Kasumi-1 (cell line): ENCODE results near the gene SFN.
"Not testable (repeated sequence)": the region's sequence is repeated elsewhere in the genome, so short reads cannot be mapped to it uniquely, and the experiment has no call there.

Source experiments
- DNase-seq, 2 experiments: peaks; one replicate each; lab custom pipeline; 2025; lab: John Stamatoyannopoulos, UW

Gene SFN

DNA sequence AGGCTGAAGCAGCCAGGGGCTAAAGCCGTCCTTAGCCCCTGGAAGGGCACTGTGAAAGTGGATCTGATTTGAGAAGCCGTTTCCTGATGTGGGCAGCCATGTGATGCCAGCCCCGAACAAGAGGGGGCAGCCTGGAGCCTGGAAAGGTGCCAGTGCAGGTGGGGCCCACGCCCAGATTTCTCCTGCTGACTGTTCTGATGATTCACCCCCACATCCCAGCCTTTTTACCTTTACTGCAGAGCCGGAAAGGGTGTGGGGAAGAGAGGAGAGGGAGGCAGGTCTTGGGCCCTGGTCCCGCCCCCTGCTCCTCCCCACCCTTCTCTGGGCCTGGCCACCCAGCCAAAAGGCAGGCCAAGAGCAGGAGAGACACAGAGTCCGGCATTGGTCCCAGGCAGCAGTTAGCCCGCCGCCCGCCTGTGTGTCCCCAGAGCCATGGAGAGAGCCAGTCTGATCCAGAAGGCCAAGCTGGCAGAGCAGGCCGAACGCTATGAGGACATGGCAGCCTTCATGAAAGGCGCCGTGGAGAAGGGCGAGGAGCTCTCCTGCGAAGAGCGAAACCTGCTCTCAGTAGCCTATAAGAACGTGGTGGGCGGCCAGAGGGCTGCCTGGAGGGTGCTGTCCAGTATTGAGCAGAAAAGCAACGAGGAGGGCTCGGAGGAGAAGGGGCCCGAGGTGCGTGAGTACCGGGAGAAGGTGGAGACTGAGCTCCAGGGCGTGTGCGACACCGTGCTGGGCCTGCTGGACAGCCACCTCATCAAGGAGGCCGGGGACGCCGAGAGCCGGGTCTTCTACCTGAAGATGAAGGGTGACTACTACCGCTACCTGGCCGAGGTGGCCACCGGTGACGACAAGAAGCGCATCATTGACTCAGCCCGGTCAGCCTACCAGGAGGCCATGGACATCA is at the start of gene SFN:
Gene SFN, plus strand, starts transcription at position 369 of the 904 bp plus-strand sequence. Its CDS starts 64 bp downstream, at position 433.
- DNase-seq, result no peak

DNA sequence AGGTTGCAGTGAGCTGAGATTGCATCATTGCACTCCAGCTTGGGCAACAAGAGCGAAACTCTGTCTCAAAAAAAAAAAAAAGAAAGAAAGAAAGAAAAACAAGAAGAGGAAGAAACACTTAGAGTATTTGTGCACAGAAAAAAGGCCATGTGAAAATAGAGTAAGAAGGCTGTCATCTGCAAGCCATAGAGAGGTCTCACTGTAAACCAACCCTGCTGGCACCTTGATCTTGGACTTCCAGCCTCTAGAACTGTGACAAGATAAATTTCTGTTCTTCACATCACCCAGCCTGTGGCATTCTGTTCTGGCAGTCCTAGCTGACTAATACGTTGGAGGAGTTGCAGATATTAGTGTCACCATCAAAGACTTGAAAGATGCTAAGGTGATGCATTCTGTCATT is 48.6 kb upstream of the SFN start:
- DNase-seq, result no peak

DNA sequence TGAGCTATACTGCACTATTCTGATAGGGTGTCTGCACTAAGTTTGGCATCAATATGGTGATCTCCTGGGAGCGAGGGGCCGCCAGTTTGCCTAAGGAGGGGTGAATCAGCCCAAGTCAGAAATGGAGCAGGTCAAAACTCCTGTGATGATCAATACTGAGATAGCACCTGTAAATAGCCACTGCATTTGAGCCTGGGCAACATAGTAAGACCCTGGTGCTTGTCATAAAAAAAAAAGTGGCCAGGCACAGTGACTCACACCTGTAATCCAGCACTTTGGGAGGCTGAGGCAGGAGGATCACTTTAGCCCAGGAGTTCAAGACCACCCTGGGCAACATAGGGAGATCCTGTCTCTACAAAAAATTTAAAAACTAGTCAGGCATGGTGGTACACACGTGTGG is 48.1 kb upstream of the SFN start:
- no peak for DNase-seq

DNA sequence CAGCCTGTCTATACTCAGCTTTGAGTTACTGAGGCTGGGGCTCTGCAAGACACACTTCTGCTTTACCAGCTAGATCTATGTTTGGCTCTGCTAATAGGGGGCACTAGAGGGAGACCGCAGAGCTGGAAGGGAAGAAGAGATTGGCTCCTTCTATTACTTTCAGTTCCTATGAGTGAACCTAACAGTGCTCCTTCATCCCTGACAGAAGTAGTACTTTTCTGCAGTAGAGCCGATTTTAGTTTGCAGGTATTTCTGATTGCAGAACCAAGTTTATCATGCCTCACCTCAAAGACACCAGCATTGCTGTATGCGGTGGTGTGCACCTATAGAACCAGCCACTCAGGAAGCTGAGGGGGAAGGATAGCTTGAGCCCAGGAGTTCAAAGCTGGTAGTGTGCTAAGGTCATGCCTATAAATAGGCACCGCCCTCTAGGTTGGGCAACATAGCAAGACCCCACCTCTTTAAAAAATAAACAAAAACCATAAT is 42.1 kb upstream of the SFN start:
- peak; percentile 88 to 92 for DNase-seq

DNA sequence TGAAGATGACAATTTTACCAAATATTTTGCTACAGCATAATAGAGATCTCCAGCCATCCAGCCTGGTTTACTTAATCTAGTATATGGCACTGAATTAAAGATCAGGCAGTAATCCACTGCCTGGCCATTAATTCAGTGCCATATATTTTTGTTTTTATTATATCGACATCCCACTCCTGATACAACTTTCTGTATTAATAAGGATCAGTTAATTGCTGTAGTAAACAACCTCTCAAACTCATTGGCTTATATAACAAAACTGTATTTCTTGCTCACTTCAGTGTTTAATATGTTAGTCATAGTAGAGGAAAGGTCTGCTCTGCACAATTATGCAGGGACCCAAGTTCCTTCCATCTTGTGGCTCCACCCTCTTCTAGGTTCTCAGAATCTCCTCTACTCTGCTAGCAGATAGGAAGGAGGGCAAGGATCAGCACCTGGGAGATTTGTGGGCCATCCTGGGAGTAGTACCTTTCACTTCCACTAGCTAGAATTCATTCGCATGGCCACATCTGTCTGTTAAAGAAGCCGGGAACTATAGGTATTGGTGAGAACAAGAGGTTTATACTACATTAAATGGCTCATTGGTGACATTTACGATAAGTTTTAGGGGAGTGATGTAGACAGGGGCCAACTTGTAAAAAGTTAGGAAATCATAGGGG is 40.1 kb upstream of the SFN start:
- no peak for DNase-seq

DNA sequence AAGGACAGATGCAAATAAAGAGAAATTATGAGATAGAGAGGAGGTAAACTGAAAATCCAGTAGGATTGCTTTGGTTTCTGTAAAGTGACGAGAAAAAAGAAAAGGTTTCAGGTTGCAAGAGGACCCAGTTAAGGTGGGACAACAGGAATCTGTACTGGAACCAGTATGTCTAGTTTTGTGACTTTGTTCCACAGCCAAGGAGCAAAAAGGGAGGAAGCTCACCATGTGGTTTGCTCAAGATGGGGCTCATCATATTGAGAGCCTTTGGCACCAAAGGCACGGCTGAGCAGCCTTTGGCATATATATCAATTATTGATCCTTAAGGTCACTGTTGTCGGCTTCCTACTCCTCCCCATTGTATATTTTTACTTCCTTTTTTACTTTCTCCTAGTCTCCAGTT is 38.2 kb upstream of the SFN start:
- DNase-seq, result no peak

DNA sequence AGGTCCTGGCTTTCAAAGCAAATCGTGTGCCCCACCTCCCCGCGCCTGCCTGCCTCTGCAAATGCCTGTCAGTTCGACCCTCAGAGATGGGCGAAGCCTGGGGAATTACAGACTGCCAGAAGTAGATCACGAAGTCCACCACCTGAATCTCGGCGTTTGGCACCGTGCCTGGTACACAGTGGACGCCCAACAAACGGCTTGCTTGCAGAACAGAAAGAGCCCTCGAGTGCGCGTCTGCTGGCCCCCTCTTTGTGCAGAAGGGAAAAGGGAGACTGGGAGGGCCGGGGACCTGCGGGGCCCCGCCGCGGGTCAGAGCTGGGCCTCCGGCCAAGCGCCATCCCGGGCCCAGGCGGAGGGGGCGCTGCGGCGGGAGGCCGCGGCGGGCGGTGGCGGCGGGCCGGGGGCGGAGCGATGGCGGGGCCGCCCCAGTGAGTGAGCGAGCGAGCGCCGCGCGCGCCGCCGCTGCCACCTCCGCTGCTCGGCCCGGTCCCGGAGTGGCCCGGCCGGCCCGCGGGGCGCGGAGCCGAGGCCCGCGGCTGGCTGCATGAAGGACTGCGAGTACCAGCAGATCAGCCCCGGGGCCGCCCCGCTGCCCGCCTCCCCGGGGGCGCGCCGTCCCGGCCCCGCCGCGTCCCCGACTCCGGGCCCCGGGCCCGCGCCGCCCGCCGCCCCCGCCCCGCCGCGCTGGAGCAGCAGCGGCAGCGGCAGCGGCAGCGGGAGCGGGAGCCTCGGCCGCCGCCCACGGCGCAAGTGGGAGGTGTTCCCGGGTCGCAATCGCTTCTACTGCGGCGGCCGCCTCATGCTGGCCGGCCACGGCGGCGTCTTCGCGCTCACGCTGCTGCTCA is 36.5 kb upstream of the SFN start, which contains the start of gene ZDHHC18:
Gene ZDHHC18, plus strand, starts transcription at position 428 of the 845 bp plus-strand sequence. Its CDS starts 117 bp downstream, at position 545.
- DNase-seq, result peak; percentile 43 to 62

DNA sequence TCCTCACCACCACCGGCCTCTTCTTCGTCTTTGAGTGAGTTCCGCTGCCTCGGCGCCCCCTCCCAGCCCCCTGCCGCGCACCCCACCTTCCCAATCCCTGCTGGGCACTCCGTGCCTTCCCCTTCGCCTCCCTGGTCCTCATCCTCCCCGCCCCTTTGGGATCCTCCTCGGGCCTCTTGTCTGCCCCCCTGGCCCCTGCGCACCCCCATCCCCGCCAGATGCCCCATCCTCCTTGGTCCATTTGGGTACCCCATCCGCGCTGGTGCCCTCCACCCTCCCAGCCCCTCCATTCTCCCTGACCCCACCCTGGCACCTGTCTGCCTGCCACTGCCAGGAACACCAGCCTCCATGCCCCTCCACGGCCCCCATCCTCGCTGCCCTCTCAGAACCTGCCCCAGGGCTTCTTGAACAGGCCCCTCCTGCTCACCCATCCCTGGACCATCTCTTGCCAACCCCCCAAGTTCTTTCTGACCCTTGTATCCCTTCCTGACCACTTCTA is 35.8 kb upstream of the SFN start:
- DNase-seq, result no peak

DNA sequence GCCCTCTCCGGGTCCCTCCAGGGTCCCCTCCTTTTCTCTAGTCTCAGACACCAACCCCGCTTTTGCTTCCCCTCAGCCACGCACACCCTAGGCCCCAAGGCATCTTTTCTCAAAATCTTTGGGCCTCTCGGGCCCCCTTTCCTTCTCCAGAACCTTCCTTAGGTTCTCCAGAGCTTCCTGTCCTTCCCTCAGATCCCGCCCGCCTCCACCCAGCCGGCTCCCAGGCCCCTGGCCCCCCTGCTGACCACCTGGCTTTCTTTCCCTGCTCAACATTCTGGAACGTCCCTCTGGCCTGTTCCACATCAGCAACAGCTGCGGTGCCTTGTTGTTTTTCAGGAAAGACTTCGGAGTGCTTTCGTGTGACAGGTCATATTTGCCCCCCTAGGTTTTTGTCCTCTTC is 35.3 kb upstream of the SFN start:
- no peak for DNase-seq

DNA sequence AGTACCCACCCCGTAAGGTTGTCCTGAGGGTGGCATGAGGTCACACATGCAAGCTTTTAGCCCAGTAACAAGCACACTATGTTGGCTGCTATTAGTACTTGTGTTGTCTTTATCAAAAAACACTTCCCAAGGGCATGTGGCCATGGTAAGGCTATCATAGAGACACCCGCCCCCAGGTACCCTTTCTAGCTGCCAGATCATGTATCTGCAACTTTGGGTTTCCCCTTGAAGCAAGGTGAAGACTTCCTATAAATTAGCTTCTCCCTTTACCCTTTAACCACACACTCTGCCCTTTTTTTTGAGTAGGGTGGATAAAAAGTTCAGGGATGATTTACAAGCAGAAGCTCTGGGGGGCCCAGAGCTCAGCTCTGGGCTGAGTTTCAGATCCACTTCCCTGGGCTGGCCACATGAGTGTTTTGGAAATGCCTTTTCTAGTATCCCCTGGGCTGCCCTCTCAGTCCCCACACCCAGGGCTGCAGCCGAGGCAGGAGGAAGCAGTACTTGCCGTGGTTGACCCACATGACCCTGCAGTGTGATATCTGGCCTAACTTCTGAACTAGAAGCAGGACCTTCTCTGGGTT is 34.4 kb upstream of the SFN start:
- DNase-seq, result no peak

DNA sequence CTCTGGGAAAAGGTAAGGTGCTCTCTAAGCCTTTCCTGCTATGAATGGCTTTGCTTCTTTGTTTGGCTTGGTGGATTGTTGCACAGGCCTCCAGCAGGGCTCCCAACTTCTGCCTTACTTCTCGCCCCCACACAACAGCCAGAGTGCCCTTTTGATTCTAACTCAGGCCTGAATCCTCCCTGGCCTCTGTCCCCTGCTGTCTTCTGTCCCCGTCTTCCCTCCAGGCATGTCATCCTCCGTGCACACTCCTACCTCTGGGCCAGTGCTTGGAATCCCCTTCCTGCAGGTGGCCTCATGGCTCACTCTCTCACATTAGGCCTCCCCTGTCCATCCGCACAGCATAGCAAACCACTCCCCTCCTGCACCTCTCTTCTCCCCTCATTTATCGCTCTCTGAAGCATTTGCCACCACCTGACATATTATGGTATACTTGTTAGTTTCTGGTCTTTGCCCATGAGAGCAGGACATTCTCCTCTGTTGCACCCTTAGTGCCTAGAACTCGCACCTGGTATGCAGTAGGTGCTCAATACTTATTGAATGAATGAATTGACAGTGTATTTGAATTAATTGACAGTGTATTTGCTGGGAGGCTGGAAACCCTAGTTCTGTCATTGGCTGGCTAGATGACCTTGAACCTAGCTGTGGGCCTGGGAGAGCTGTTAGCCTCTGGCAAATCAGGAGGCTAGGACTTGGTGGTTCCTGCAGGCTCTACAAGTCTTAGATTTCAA is 33.6 kb upstream of the SFN start:
- DNase-seq, result no peak

DNA sequence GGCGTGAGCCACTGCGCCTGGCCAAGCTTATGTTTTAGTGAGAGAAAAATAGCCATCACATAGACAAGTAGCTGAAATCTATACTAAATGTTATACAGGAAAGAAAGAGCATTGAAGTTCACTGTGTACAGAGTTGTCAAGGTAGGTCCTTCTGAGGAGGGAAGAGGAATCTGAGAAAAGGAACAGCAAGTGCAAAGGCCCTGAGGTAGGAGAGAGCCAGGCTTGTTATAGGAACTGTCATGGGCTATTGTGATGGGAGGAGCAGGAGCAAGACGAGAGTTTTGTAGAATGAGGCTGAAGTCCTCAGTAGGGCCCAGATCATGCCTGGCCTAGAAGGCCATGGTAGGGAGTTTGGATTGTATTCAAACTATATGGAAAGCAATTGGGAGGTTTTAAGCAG is 31.9 kb upstream of the SFN start:
- DNase-seq, result no peak

DNA sequence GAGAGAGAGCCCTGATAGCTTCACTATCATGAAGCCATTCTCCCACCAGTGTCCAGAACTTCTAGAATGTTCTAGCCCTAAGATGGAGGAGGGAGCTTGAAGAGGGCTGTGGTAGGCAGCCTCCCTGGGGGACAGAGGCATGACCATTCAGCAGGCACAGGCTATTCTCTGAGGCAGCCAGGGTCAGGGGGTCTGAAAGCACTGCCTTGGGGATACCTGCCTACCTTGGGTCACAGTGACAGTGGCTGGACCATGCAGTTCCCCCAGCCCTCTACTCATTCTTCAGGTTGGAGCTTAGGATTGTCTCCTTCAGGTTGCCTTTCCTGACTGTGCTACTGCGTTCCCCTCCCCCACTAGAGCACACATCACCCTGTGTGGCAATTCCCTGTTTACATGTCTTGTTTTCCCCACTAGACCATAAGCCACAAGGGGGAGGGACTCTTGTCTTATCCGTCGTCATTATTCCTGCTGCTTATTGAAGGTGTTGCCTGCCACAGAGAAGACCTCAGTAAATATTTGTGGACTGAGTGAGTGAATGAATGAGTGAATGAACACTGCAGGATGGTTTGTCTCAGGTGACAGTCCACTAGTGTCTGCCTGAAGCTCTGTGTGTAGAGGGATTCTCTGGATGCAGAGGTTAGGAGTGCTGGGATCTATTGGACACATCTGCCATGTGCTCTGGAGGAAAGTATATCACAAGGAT is 31.3 kb upstream of the SFN start:
- no peak for DNase-seq

DNA sequence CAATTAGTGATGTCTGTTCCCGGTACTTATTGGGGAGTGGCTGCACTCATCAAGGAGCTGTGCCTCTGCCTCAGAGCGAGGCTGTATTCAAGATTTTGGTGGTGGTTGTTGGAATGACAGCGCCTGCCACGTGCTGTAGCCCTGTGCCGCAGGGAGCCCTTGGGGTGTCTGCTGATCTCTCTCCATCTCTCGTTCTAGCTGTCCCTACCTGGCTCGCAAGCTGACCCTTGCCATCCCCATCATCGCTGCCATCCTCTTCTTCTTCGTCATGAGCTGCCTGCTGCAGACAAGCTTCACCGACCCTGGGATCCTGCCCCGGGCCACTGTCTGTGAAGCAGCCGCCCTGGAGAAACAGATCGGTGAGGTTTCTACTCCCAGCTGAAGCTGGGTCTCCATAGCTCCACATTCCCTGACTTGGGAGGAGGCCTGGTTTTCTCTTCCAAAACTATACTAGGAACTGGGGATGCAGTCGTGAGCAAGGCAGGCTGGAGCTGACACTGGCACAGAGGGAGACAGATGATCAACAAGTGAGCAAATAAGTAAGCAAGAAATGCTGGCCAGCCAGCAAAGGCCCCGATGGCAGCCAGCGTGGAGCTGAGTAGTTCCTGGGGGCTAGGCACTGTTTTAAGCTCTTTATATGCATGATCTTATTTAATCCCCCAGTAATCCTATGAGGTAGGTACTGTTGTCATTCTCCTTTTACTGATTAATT is 30.5 kb upstream of the SFN start:
- DNase-seq, result no peak

DNA sequence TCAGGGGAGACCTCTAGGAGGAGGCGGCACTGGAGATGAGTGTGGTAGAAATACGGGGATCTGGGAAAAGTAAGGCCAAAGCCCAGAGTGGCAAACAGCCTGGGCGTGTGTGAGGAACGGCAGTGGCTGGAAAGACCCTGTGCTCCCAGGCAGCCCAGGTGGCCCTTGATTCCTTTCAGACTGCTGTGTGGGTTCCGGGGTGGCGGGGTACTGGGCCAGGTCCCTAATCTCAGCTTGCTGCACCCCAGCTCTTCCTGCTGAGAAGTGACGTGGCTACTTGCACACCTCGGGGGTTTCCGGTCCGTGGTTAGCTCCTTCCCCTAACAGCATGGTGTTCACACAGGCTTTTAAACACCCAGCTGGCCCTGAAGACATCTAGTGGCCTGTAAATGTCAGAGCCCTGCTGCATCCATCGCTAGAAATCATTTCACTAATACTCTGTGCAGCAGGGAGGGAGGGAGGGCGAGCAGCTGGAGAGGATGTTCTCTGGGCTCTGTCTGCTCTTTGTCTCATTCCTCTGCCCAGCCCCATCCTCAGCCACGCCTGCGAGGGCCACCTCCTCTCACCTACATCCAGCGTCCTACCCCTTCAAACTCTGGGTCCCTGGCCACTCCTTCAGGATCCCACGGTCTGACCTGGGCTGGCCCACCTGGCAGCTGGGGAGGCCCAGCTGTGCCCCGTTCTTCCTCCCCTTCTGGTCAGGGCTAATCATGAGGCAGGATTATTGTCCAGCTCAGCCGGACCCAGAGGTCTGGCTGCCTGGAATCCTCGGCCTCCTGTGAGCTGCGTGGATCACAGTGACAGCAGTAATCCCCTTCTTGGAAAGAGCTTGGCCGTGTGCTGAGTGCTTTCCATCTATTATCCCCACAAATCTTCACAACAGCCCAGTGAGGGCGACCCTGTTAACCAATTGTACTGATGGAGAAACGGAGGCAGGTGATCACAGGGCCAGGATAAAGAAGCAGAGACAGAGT is 29.2 kb upstream of the SFN start:
- peak; percentile 87 to 92 for DNase-seq

DNA sequence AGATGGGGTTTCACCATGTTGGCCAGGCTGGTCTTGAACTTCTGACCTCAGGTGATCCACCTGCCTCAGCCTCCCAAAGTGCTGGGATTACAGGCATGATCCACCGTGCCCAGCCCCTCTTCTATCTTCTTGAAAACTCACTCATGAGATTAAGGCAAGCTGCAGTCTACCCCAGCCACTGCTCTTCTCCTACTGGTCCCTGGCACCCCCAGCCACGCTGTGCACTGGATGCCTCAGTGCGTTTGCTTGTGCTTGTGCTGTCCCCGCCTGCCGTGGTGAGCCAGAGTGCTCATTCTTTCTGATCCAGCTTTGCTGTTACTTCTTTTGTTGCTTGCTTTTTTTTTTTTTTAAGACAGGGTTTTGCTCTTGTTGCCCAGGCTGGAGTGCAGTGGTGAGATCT is 25.3 kb upstream of the SFN start:
- DNase-seq, result not testable (repeated sequence)

DNA sequence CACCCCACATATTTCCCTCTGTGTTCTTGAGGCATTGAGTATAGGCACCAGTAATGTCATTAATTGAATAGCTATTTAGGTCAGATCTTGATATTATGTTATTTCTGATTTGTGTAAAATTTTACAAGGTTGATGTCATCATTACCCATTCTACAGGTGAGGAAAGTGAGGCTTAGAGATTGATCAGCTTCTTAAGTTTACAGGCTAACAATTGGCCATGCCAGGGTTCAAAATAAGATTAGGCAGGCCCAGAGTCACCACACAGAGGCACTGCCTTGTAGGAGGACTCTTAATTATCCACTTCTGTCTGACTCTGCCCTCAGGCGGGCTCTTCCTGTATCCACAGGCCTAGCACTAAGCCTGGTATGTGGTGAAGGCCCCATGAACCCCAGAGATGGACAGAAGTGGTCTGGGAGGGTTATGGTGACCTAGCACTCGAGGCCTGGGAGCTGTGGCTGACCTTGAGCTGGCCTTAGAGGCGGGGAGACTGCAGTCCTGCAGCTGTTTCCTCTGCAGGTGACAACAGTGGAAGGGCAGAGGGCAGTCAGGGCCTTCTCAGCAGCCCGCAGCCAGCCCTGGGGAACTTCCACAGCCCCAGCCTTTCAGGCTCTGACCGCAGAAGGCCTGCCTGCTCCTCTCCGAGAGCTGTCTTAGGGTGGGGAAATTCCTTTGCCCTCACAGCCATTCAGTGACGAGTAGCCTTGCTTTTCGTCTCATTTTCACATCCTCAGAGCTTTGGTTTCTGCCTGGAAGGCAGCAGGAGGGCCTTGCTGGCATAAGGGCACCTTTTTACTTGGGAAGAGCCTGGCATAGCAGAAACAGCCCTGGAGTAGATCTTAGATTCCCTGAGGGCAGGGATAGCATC is 24.2 kb upstream of the SFN start:
- no peak for DNase-seq
